ENCODE data around the gene EFEMP1. TPM values are rescaled to one million over a fixed set of nuclear protein-coding genes. Genes with fewer than 3 reads are reported as not detected.

Gene EFEMP1
- total RNA-seq, 1 experiment from 2014 or later: 0.34 TPM

GRCh38 chr2:55934337-55934736, 10.8 kb upstream of the EFEMP1 start:
- no peaks in the 10 kb centered on the region for H3K4me1 ChIP-seq (ENCODE audit: control insufficient read depth in 1 of 2, insufficient read depth in 2 of 2, low read length in 2 of 2)
- ChIA-PET POLR2A (no interaction called here), RAD21 (ENCODE audit: low non-redundant PET in 1 of 2, low total read pairs in 2 of 2, uncharacterized antibody in 2 of 2, unreplicated experiment in 2 of 2) (no interaction called here), CTCF (interaction anchor here (1.1 kb wide), 1 partner anchor 27 kb away, joined by 3 read pairs; no protein-coding TSS in a partner anchor)
- DNase-seq (ENCODE audit: low read depth, low spot score) (no peak), ATAC-seq (no peak)
- H3K9ac ChIP-seq (ENCODE audit: low read length): no peak overlapping the region
- no peaks in the 10 kb centered on the region for H3K36me3 ChIP-seq (ENCODE audit: control insufficient read depth in 1 of 2, insufficient read depth in 2 of 2, low read length in 2 of 2)
- H3K9me3 ChIP-seq (ENCODE audit: control insufficient read depth in 1 of 2, insufficient read depth in 1 of 2, low read depth in 1 of 2, low read length in 2 of 2): no peaks in the 10 kb centered on the region
- no peak overlapping the region for H3K4me3 ChIP-seq (replicated peaks in 1 of 2; ENCODE audit: low read depth in 1 of 2, low read length in 2 of 2)
- no peak overlapping the region for H3K4me2 ChIP-seq (ENCODE audit: low read length)
- no peaks in the 10 kb centered on the region for H3K27me3 ChIP-seq (ENCODE audit: insufficient read depth, low read length)
- H3K9me2 ChIP-seq (ENCODE audit: insufficient read depth): no peaks in the 10 kb centered on the region; the same call in 1 of the 2 replicates
- TF ChIP-seq, protein P1, sequence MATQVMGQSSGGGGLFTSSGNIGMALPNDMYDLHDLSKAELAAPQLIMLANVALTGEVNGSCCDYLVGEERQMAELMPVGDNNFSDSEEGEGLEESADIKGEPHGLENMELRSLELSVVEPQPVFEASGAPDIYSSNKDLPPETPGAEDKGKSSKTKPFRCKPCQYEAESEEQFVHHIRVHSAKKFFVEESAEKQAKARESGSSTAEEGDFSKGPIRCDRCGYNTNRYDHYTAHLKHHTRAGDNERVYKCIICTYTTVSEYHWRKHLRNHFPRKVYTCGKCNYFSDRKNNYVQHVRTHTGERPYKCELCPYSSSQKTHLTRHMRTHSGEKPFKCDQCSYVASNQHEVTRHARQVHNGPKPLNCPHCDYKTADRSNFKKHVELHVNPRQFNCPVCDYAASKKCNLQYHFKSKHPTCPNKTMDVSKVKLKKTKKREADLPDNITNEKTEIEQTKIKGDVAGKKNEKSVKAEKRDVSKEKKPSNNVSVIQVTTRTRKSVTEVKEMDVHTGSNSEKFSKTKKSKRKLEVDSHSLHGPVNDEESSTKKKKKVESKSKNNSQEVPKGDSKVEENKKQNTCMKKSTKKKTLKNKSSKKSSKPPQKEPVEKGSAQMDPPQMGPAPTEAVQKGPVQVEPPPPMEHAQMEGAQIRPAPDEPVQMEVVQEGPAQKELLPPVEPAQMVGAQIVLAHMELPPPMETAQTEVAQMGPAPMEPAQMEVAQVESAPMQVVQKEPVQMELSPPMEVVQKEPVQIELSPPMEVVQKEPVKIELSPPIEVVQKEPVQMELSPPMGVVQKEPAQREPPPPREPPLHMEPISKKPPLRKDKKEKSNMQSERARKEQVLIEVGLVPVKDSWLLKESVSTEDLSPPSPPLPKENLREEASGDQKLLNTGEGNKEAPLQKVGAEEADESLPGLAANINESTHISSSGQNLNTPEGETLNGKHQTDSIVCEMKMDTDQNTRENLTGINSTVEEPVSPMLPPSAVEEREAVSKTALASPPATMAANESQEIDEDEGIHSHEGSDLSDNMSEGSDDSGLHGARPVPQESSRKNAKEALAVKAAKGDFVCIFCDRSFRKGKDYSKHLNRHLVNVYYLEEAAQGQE (IDR thresholded peaks at IDR 0.05; ENCODE audit: low read depth): no peak
- TF ChIP-seq EZH2phosphoT487 (IDR thresholded peaks at IDR 0.05; ENCODE audit: borderline replicate concordance) (no peak), EZH2 (IDR thresholded peaks at IDR 0.05) (no peak), TCF7L2 (IDR thresholded peaks at IDR 0.05; ENCODE audit: borderline replicate concordance, extremely low read depth, insufficient read depth, insufficient read length) (no peak), SIN3A (IDR thresholded peaks at IDR 0.05; ENCODE audit: low read depth) (no peak), ZNF274 (IDR thresholded peaks at IDR 0.05; ENCODE audit: low read depth, low read length) (no peak), SRF (IDR thresholded peaks at IDR 0.05; ENCODE audit: low read depth) (no peak), POLR2A (IDR thresholded peaks at IDR 0.05; ENCODE audit: borderline replicate concordance, extremely low read depth, insufficient read depth, insufficient read length) (no peak), POLR2AphosphoS5 (IDR thresholded peaks at IDR 0.05; ENCODE audit: low read depth, low read length) (no peak), RAD21 (IDR thresholded peaks at IDR 0.05; ENCODE audit: low read depth) (no peak), CEBPB (IDR thresholded peaks at IDR 0.05; ENCODE audit: low read depth) (no peak), YY1 (IDR thresholded peaks at IDR 0.05; ENCODE audit: extremely low read depth, insufficient replicate concordance, low read depth, low read length) (no peak), MAX (IDR thresholded peaks at IDR 0.05) (no peak), EGR1 (IDR thresholded peaks at IDR 0.05; ENCODE audit: low read depth) (no peak), SP1 (IDR thresholded peaks at IDR 0.05; ENCODE audit: low read depth) (no peak)
- TF ChIP-seq, protein P2, sequence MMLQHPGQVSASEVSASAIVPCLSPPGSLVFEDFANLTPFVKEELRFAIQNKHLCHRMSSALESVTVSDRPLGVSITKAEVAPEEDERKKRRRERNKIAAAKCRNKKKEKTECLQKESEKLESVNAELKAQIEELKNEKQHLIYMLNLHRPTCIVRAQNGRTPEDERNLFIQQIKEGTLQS (IDR thresholded peaks at IDR 0.05): no peak
- TF ChIP-seq, protein P3, sequence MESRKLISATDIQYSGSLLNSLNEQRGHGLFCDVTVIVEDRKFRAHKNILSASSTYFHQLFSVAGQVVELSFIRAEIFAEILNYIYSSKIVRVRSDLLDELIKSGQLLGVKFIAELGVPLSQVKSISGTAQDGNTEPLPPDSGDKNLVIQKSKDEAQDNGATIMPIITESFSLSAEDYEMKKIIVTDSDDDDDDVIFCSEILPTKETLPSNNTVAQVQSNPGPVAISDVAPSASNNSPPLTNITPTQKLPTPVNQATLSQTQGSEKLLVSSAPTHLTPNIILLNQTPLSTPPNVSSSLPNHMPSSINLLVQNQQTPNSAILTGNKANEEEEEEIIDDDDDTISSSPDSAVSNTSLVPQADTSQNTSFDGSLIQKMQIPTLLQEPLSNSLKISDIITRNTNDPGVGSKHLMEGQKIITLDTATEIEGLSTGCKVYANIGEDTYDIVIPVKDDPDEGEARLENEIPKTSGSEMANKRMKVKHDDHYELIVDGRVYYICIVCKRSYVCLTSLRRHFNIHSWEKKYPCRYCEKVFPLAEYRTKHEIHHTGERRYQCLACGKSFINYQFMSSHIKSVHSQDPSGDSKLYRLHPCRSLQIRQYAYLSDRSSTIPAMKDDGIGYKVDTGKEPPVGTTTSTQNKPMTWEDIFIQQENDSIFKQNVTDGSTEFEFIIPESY (IDR thresholded peaks at IDR 0.05; ENCODE audit: extremely low read depth, insufficient replicate concordance, low read length): no peak
- no peaks in the 10 kb centered on the region for H3K79me2 ChIP-seq (ENCODE audit: insufficient read depth, low read length)
- no peak overlapping the region for H2AFZ ChIP-seq (ENCODE audit: low read depth, low read length, poor library complexity, severe bottlenecking)
- no TSS peak for BruUV-seq (replicated peaks)
- no peak overlapping the region for H3K27ac ChIP-seq (ENCODE audit: low read depth, low read length)
- no peaks in the 10 kb centered on the region for H4K20me1 ChIP-seq (ENCODE audit: insufficient read depth)
- intact Hi-C loops (cut with micrococcal nuclease): no loop called here
